ENCODE data around the gene DAZAP1.

DNA sequence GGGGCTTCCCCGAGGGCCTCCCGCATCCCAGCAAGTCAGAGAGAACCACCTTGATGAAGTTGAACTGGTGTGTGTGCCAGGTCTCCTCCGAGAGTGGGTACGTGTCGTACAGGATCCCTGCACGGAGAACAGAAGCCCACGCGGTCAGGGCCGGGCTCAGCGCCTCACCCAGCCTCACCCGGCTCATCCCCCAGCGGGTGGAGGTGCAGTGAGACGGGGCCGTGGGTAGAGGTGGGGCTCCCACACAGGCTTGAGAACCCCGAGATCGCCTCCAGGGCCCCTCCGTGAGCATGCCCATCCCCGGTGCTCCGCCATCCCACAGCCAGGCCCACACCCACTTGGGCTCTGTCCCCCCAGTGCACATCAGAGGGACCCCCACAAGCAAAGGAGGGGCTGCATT, 8.3 kb upstream of the DAZAP1 start:
- TF ChIP-seq, protein P1, sequence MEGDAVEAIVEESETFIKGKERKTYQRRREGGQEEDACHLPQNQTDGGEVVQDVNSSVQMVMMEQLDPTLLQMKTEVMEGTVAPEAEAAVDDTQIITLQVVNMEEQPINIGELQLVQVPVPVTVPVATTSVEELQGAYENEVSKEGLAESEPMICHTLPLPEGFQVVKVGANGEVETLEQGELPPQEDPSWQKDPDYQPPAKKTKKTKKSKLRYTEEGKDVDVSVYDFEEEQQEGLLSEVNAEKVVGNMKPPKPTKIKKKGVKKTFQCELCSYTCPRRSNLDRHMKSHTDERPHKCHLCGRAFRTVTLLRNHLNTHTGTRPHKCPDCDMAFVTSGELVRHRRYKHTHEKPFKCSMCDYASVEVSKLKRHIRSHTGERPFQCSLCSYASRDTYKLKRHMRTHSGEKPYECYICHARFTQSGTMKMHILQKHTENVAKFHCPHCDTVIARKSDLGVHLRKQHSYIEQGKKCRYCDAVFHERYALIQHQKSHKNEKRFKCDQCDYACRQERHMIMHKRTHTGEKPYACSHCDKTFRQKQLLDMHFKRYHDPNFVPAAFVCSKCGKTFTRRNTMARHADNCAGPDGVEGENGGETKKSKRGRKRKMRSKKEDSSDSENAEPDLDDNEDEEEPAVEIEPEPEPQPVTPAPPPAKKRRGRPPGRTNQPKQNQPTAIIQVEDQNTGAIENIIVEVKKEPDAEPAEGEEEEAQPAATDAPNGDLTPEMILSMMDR (IDR thresholded peaks at IDR 0.05; ENCODE audit: poor library complexity): no peak
- TF ChIP-seq EZH2 (IDR thresholded peaks at IDR 0.05; ENCODE audit: borderline replicate concordance): no peak

All from hepatocyte (in vitro differentiated cells).